Uterus (tissue), 4 donors: ENCODE results near the gene SNX30. TPM values are rescaled to one million over a fixed set of nuclear protein-coding genes. Genes with fewer than 3 reads are reported as not detected.

Source experiments
- DNase-seq, 2 donors: peaks; one replicate each; pipeline ENCODE4 v3.0.0-alpha.2; 2019 to 2020
- H3K27ac ChIP-seq, 2 donors: fragments of 200-600 bp; sonication (generic); 1 replicate in 1 of 2; 2 replicates in 1 of 2; pipeline ENCODE4 v1.5.1; 2016 to 2018
- H3K27me3 ChIP-seq, 2 donors: fragments of 200-600 bp; sonication (generic); one replicate each; pipeline ENCODE4 v1.5.1; 2018 to 2019; ENCODE audit warnings: control low read depth in 1 of 2
- H3K36me3 ChIP-seq, 2 donors: fragments of 200-600 bp; sonication (generic); one replicate each; pipeline ENCODE4 v1.5.1; 2019; ENCODE audit warnings: control low read depth in 1 of 2
- H3K4me1 ChIP-seq, 2 donors: fragments of 200-600 bp; sonication (generic); one replicate each; pipeline ENCODE4 v1.5.1; 2018 to 2019; ENCODE audit warnings: control low read depth in 1 of 2
- H3K4me3 ChIP-seq, 2 donors: fragments of 200-600 bp; sonication (generic); 1 replicate in 1 of 2; 2 replicates in 1 of 2; pipeline ENCODE4 v1.5.1; 2018 to 2019; ENCODE audit warnings: mild to moderate bottlenecking in 1 of 2
- H3K9me3 ChIP-seq, 2 donors: fragments of 200-600 bp; sonication (generic); one replicate each; pipeline ENCODE4 v1.5.1; 2019; ENCODE audit warnings: control low read depth in 1 of 2
- CTCF ChIP-seq, 4 experiments: fragments of 200-600 bp in 2 of 4; fragments of 450-650 bp in 2 of 4; sonication (generic) in 2 of 4; IDR thresholded peaks; one replicate each; pipeline ENCODE4 v1.5.1; 2016 to 2019; ENCODE audit warnings: antibody characterized with exemption in 4 of 4, mild to moderate bottlenecking in 2 of 4, moderate library complexity in 1 of 4
- POLR2A ChIP-seq, 2 donors: fragments of 450-650 bp; IDR thresholded peaks; one replicate each; pipeline ENCODE4 v1.6.1; 2016; ENCODE audit warnings: antibody characterized with exemption in 2 of 2, mild to moderate bottlenecking in 1 of 2, moderate library complexity in 1 of 2
- intact Hi-C: fragments of 100-400 bp; cut with DNase I; formaldehyde crosslinking; loops from one replicate; pipeline ENCODE4 v1.15.1; 2023; ENCODE audit warnings: low total_unique reads
- total RNA-seq, 4 donors: library from RNA; depleted of rRNA in 3 of 4; stranded (reverse); fragments of >200 nt in 3 of 4; gene quantifications; one replicate each; pipeline versions ENCODE4 v1.1.0 to v1.2.4, GENCODE V29; 2014 to 2023
- donor health status: DM: yes; HTN: yes; CAD: no.

Gene SNX30
- total RNA-seq, 4 donors from 2014 or later, result 3.1 to 20.3 (median 11.6) TPM

GRCh38 chr9:112863214-112863613, 112.7 kb downstream of the SNX30 start:
- no peak overlapping the region for H3K27ac ChIP-seq
- H3K4me3 ChIP-seq, result no peak overlapping the region

GRCh38 chr9:112863746-112864145, 113.2 kb downstream of the SNX30 start:
- TF ChIP-seq POLR2A (IDR thresholded peaks at IDR 0.05) (no peak), CTCF (IDR thresholded peaks at IDR 0.05) (no peak)
- DNase-seq, result no peak
- Histone ChIP-seq H3K27ac (no peak overlapping the region), H3K27me3 (no peaks in the 10 kb centered on the region), H3K36me3 (no peaks in the 10 kb centered on the region), H3K4me3 (no peak overlapping the region), H3K9me3 (no peaks in the 10 kb centered on the region), H3K4me1 (no peaks in the 10 kb centered on the region)
- intact Hi-C loops, result no loop called here

More at GRCh38 chr9:112863214-112863613, 112.7 kb downstream of the SNX30 start:
- Histone ChIP-seq H3K4me1 (no peaks in the 10 kb centered on the region), H3K9me3 (no peaks in the 10 kb centered on the region), H3K36me3 (no peaks in the 10 kb centered on the region), H3K27me3 (no peaks in the 10 kb centered on the region)
- no peak for DNase-seq
- no peak for TF ChIP-seq CTCF (IDR thresholded peaks at IDR 0.05)
- TF ChIP-seq POLR2A (IDR thresholded peaks at IDR 0.05), result no peak
- intact Hi-C loops, result no loop called here

GRCh38 chr9:112864403-112864802, 113.8 kb downstream of the SNX30 start:
- no peak overlapping the region for H3K4me3 ChIP-seq
- H3K27ac ChIP-seq, result no peak overlapping the region
- no peak for DNase-seq
- intact Hi-C loops, result no loop called here
- no peaks in the 10 kb centered on the region for H3K36me3 ChIP-seq
- no peaks in the 10 kb centered on the region for H3K27me3 ChIP-seq
- H3K9me3 ChIP-seq, result no peaks in the 10 kb centered on the region
- no peak for TF ChIP-seq POLR2A (IDR thresholded peaks at IDR 0.05)
- TF ChIP-seq CTCF (IDR thresholded peaks at IDR 0.05), result no peak
- no peaks in the 10 kb centered on the region for H3K4me1 ChIP-seq

GRCh38 chr9:112864982-112865381, 114.4 kb downstream of the SNX30 start:
- Histone ChIP-seq H3K27me3 (no peaks in the 10 kb centered on the region), H3K4me1 (no peaks in the 10 kb centered on the region), H3K4me3 (no peak overlapping the region), H3K27ac (no peak overlapping the region), H3K9me3 (no peaks in the 10 kb centered on the region), H3K36me3 (no peaks in the 10 kb centered on the region)
- no peak for DNase-seq
- intact Hi-C loops, result no loop called here
- TF ChIP-seq CTCF (IDR thresholded peaks at IDR 0.05) (no peak), POLR2A (IDR thresholded peaks at IDR 0.05) (no peak)

- no peaks in the 10 kb centered on the region for H3K36me3 ChIP-seq
- H3K27me3 ChIP-seq, result no peaks in the 10 kb centered on the region
- no peak for DNase-seq
- TF ChIP-seq CTCF (IDR thresholded peaks at IDR 0.05), result no peak
- no peak for TF ChIP-seq POLR2A (IDR thresholded peaks at IDR 0.05)
- H3K9me3 ChIP-seq, result no peaks in the 10 kb centered on the region
- no peak overlapping the region for H3K27ac ChIP-seq
- no peaks in the 10 kb centered on the region for H3K4me1 ChIP-seq
- H3K4me3 ChIP-seq, result no peak overlapping the region
- intact Hi-C loops, result no loop called here
Measured at GRCh38 chr9:112866662-112867274, 116.2 kb downstream of the SNX30 start.
